ENCODE results near the gene ATP1A2.
A peak's percentile ranks its signal among the peaks of the same experiment; 100 is the strongest.

ATP1A2 gene

GRCh38 chr1:160177667-160178066 is 62.1 kb downstream of the ATP1A2 start:
- Mint-ChIP-seq H3K4me3 (no peak overlapping the region), H3K9me3 (no peaks in the 10 kb centered on the region), H3K27ac (no peak overlapping the region), H3K4me1 (no peaks in the 10 kb centered on the region), H3K36me3 (no peaks in the 10 kb centered on the region)
- no peak for ATAC-seq
- DNase-seq (ENCODE audit: low spot score in 2 of 2), result no peak

GRCh38 chr1:160178731-160179130 is 63.2 kb downstream of the ATP1A2 start:
- DNase-seq (ENCODE audit: low spot score in 2 of 2), result no peak
- Mint-ChIP-seq H3K27ac (no peak overlapping the region), H3K36me3 (no peaks in the 10 kb centered on the region), H3K4me3 (no peak overlapping the region), H3K9me3 (no peaks in the 10 kb centered on the region), H3K4me1 (no peaks in the 10 kb centered on the region)
- ATAC-seq, result no peak

GRCh38 chr1:160179336-160179735 is 63.8 kb downstream of the ATP1A2 start:
- Mint-ChIP-seq H3K36me3 (no peaks in the 10 kb centered on the region), H3K9me3 (no peaks in the 10 kb centered on the region), H3K4me3 (no peak overlapping the region), H3K27ac (no peak overlapping the region), H3K4me1 (no peaks in the 10 kb centered on the region)
- ATAC-seq, result no peak
- DNase-seq (ENCODE audit: low spot score in 2 of 2), result no peak

GRCh38 chr1:160186246-160186645 is 70.7 kb downstream of the ATP1A2 start:
- Mint-ChIP-seq H3K36me3 (no peaks in the 10 kb centered on the region), H3K4me3 (no peak overlapping the region), H3K27ac (no peak overlapping the region), H3K4me1 (no peaks in the 10 kb centered on the region), H3K9me3 (no peaks in the 10 kb centered on the region)
- no peak for ATAC-seq
- DNase-seq (ENCODE audit: low spot score in 2 of 2), result no peak

DNA sequence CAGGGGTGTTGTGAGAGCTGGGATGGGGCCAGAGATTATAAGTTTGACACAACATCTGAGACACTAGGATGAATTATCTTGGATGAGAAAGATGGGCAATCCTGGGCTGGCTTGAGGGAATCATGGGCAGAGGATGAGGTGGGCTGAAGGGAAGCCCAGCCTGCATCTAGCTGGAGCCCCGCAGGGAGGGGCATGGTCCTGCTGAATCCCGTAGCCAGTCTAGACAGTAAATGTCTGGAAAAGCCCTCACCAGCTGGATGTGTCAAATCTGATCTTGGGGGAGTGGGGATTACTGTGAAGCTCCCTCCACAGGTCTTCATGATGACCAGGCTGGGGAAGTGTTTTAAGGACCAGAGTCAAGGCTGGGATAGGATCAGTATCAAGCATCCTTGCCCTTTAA is 71.2 kb downstream of the ATP1A2 start:
- Mint-ChIP-seq H3K27ac (no peak overlapping the region), H3K36me3 (no peaks in the 10 kb centered on the region), H3K9me3 (no peaks in the 10 kb centered on the region), H3K4me3 (no peak overlapping the region), H3K4me1 (no peaks in the 10 kb centered on the region)
- ATAC-seq (no peak), DNase-seq (ENCODE audit: low spot score in 2 of 2) (no peak)

DNA sequence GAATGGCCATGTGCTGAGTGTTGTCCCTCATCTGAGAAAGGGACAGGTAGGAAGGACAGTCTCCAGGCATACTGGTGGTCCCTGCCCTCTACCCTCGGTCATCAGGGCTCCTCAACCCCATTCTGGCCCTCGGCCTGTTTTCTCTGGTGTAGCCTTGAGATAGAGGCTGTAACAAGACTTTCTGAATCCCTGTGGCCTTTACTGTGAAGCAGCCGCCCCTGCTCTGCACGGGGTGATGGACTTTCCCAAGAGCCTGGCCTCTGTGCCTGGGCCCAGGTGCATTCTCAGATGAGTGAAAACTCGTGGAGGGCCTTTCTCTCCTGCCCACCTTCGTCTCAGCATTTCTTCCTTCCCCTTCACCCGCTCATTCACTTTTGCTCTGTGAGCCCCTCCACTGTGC is 71.8 kb downstream of the ATP1A2 start:
- no peaks in the 10 kb centered on the region for H3K9me3 Mint-ChIP-seq
- H3K27ac Mint-ChIP-seq, result peak overlapping the region; percentile 33
- H3K36me3 Mint-ChIP-seq, result no peaks in the 10 kb centered on the region
- no peak for DNase-seq (ENCODE audit: low spot score in 2 of 2)
- H3K4me3 Mint-ChIP-seq, result no peak overlapping the region
- H3K4me1 Mint-ChIP-seq, result no peaks in the 10 kb centered on the region
- ATAC-seq, result no peak

DNA sequence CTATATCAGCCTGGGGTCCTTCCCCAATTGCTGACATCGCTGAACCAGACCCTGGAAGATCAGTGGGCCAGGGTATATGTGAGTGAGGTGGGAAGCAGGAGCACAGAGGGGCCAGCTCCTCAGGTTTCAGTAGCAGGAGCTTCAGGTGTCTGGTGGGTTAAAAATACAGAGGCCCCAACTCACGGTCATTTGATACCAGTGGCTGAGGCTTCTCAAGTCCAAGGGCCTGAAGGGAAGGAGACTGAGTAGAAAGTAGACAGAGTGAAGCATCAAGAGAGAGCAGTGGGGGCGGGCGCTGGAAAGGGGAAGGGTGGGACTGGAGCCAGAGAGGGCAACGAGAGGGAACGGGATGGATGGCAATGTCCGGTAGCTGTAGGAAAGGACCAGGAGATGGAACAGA is 72.8 kb downstream of the ATP1A2 start:
- Mint-ChIP-seq H3K4me1 (no peaks in the 10 kb centered on the region), H3K27ac (peak overlapping the region; percentile 33), H3K4me3 (no peak overlapping the region), H3K9me3 (no peaks in the 10 kb centered on the region), H3K36me3 (no peaks in the 10 kb centered on the region)
- no peak for ATAC-seq
- no peak for DNase-seq (ENCODE audit: low spot score in 2 of 2)

- Mint-ChIP-seq H3K36me3 (no peaks in the 10 kb centered on the region), H3K4me3 (no peak within 1 kb of the TSS), H3K4me1 (no peaks in the 10 kb centered on the region), H3K9me3 (no peaks in the 10 kb centered on the region), H3K27ac (no peak within 1 kb of the TSS)
- no peak for DNase-seq (ENCODE audit: low spot score in 2 of 2)
- ATAC-seq, result no peak
These were observed 74.4 kb downstream of the ATP1A2 start, which contains the start of gene CASQ1 for GRCh38 chr1:160189649-160190625. Gene CASQ1 (plus strand): TSS chr1:160190575. CDS start chr1:160190752, 177 bp downstream.

GRCh38 chr1:160191756-160192155 is 76.2 kb downstream of the ATP1A2 start:
- no peak for DNase-seq (ENCODE audit: low spot score in 2 of 2)
- no peak overlapping the region for H3K27ac Mint-ChIP-seq
- no peaks in the 10 kb centered on the region for H3K4me1 Mint-ChIP-seq
- no peak for ATAC-seq
- H3K36me3 Mint-ChIP-seq, result no peaks in the 10 kb centered on the region
- no peaks in the 10 kb centered on the region for H3K9me3 Mint-ChIP-seq
- H3K4me3 Mint-ChIP-seq, result no peak overlapping the region

- Mint-ChIP-seq H3K9me3 (no peaks in the 10 kb centered on the region), H3K27ac (no peak overlapping the region), H3K36me3 (no peaks in the 10 kb centered on the region), H3K4me3 (no peak overlapping the region), H3K4me1 (no peaks in the 10 kb centered on the region)
- ATAC-seq, result no peak
- DNase-seq (ENCODE audit: low spot score in 2 of 2), result no peak
These were observed 76.7 kb downstream of the ATP1A2 start for GRCh38 chr1:160192234-160192633.

Data from stimulated activated effector memory CD8-positive, alpha-beta T cell treated with anti-CD3 and anti-CD28 coated beads, Interleukin-12 subunit alpha, Interleukin-12 subunit beta, amount 100 ng/mL, for 72 hours (primary cell).